Mesendoderm (in vitro differentiated cells): ENCODE data around the gene PRADC1.
A peak's percentile ranks its signal among the peaks of the same experiment; 100 is the strongest.

Experiments
- DNase-seq: peaks from one replicate; pipeline ENCODE4 v3.0.0; 2013
- H2AK5ac ChIP-seq: 2 replicates; pipeline ENCODE4 v1.6.1; 2013; ENCODE audit warnings: low read length, inconsistent platforms
- H2BK120ac ChIP-seq: 2 replicates; pipeline ENCODE4 v1.6.1; 2013; ENCODE audit warnings: low read depth, mild to moderate bottlenecking, low read length, moderate library complexity, mixed read lengths
- H2BK15ac ChIP-seq: replicated peaks from 2 replicates; pipeline ENCODE4 v1.6.1; 2013; ENCODE audit warnings: low read depth, mild to moderate bottlenecking, moderate library complexity
- H2BK5ac ChIP-seq: 2 replicates; pipeline ENCODE4 v1.6.1; 2013; ENCODE audit warnings: low read length, inconsistent platforms
- H3K18ac ChIP-seq: 2 replicates; pipeline ENCODE4 v1.6.1; 2013; ENCODE audit warnings: mild to moderate bottlenecking, low read length, mixed read lengths
- H3K23ac ChIP-seq: one replicate; pipeline ENCODE4 v1.6.1; 2013; ENCODE audit warnings: low read length
- H3K27ac ChIP-seq: 2 replicates; pipeline ENCODE4 v1.5.1; 2013; ENCODE audit warnings: low read depth, mild to moderate bottlenecking, inconsistent platforms, low read length, moderate library complexity
- H3K27me3 ChIP-seq: 2 replicates; pipeline ENCODE4 v1.6.1; 2013; ENCODE audit warnings: low read length, control low read depth, mild to moderate bottlenecking, inconsistent platforms; ENCODE audit not compliant: insufficient read depth, poor library complexity
- H3K36me3 ChIP-seq: 2 replicates; pipeline ENCODE4 v1.6.1; 2013; ENCODE audit warnings: low read length, inconsistent platforms; ENCODE audit not compliant: control insufficient read depth, insufficient read depth
- H3K4ac ChIP-seq: one replicate; pipeline ENCODE4 v1.6.1; 2013; ENCODE audit warnings: low read depth, mild to moderate bottlenecking, low read length, moderate library complexity
- H3K4me1 ChIP-seq: 2 replicates; pipeline ENCODE4 v1.6.1; 2013; ENCODE audit warnings: low read depth, low read length, inconsistent platforms; ENCODE audit not compliant: control insufficient read depth
- H3K4me2 ChIP-seq: 2 replicates; pipeline ENCODE4 v1.6.1; 2013; ENCODE audit warnings: low read length
- H3K4me3 ChIP-seq: 2 replicates; pipeline ENCODE4 v1.5.1; 2013; ENCODE audit warnings: mild to moderate bottlenecking, low read length
- H3K56ac ChIP-seq: one replicate; pipeline ENCODE4 v1.6.1; 2013; ENCODE audit warnings: low read length
- H3K79me1 ChIP-seq: 2 replicates; pipeline ENCODE4 v1.6.1; 2013; ENCODE audit warnings: low read length, inconsistent platforms
- H3K79me2 ChIP-seq: 2 replicates; pipeline ENCODE4 v1.6.1; 2013; ENCODE audit warnings: mild to moderate bottlenecking, low read length; ENCODE audit not compliant: control insufficient read depth, insufficient read depth
- H3K9ac ChIP-seq: 2 replicates; pipeline ENCODE4 v1.6.1; 2013; ENCODE audit warnings: low read length, inconsistent platforms
- H4K5ac ChIP-seq: one replicate; pipeline ENCODE4 v1.6.1; 2013; ENCODE audit warnings: low read length
- H4K8ac ChIP-seq: one replicate; pipeline ENCODE4 v1.6.1; 2013; ENCODE audit warnings: low read depth, mild to moderate bottlenecking, control low read depth, low read length, moderate library complexity
- whole genome bisulfite sequencing: extraction: QIAGEN DNeasy Blood & Tissue Kit; methylation state at CpG from one replicate; pipeline ENCODE4 v1.1.7; 2013; ENCODE audit warnings: low lambda C conversion rate, missing lambda C conversion rate; ENCODE audit not compliant: insufficient coverage; ENCODE audit errors: extremely low coverage; 5-methylcytosine and 5-hydroxymethylcytosine counted together

Gene PRADC1

GRCh38 chr2:73268830-73269685 lies 36.0 kb upstream of the PRADC1 start:
- Histone ChIP-seq H3K4me1 (no peaks in the 10 kb centered on the region), H2BK5ac (no peak overlapping the region), H3K79me2 (no peaks in the 10 kb centered on the region), H3K56ac (peak overlapping the region; percentile 69), H3K36me3 (no peaks in the 10 kb centered on the region), H2BK120ac (no peak overlapping the region), H3K27me3 (peaks cover 13% of the 10 kb centered on the region), H3K23ac (no peak overlapping the region), H4K5ac (no peak overlapping the region), H3K27ac (no peak overlapping the region), H3K4ac (no peak overlapping the region), H3K9ac (peak overlapping the region; percentile 32), H3K4me3 (no peak overlapping the region), H3K79me1 (no peaks in the 10 kb centered on the region), H3K4me2 (peak overlapping the region; percentile 39), H2AK5ac (no peak overlapping the region), H3K18ac (no peak overlapping the region), H2BK15ac (no peak overlapping the region), H4K8ac (no peak overlapping the region)
- no CpG with 5 or more reads among the region's 113 CpGs for WGBS
- DNase-seq: peak; percentile 82

- Histone ChIP-seq H3K79me2 (no peaks in the 10 kb centered on the region), H3K23ac (no peak overlapping the region), H2BK120ac (no peak overlapping the region), H2AK5ac (no peak overlapping the region), H4K8ac (no peak overlapping the region), H4K5ac (no peak overlapping the region), H3K79me1 (no peaks in the 10 kb centered on the region), H3K36me3 (no peaks in the 10 kb centered on the region), H3K56ac (peak overlapping the region; percentile 69), H2BK5ac (no peak overlapping the region), H3K4me3 (no peak overlapping the region), H3K4ac (no peak overlapping the region), H3K27me3 (peaks cover 13% of the 10 kb centered on the region), H2BK15ac (no peak overlapping the region), H3K4me2 (peak overlapping the region; percentile 39), H3K9ac (peak overlapping the region; percentile 32), H3K18ac (no peak overlapping the region), H3K4me1 (no peaks in the 10 kb centered on the region), H3K27ac (no peak overlapping the region)
- no peak for DNase-seq
- no CpG with 5 or more reads among the region's 14 CpGs for WGBS
Measured at GRCh38 chr2:73268366-73268829, 35.4 kb upstream of the PRADC1 start.

DNA sequence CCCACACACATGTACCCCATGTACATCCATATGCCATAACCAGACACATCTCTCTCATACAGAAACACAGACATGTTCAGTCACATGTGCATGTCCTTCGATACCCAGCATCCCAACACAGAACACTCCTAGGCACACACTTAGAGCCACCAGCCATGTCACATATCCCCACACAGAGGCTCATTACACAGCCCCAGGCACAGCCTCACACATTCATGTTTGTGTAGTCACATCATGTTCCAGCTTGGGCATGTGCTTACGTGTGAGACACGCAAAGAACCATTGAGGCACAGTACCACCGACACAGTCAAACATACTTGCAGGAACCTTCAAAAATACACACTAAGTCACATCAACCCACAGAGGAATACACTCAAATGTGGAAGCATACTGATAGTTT lies 34.0 kb upstream of the PRADC1 start:
- H3K4me3 ChIP-seq: no peak overlapping the region

DNA sequence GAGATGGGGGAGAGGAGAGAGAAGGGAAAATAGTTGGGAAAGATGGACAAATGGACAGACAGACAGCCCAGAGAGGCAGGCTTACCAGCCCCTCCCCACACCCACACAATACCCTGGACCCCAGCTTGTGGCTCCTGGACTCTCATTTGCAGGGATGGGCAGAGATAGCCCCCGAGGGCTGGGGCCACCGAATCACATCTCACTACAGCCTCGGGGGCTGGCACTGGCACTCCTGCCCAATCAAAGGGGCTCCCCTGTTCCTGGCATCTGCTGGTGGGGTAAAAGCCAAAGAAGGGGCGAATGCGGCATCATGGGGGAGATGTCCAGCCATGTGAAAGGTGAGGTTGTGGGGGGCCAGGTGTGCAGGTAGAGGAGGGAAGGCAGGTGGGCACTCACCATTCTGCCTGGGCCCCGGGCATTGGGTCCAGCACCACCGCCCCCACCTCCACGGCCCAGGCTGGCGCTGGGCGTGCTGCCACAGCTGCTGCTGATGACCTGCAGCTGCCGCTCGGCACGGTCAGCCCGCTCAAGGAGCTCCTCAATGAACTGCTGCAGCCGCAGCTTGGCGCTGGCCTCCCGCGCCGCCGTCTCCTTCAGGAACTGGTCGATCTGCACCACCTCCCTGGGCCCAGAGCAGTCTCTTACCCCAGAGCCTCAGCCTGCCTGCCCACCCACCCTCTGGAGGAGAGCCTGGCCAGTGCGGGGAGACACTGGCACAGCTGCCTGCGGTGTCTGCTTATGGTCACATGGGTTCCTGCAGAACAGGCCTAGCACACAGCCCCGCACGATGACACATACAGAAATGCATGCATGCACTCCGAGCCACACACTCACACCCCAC lies 33.2 kb upstream of the PRADC1 start:
- Histone ChIP-seq H3K4me1 (no peaks in the 10 kb centered on the region), H3K27ac (no peak overlapping the region)
- WGBS: no CpG with 5 or more reads among the region's 26 CpGs

More for the DNA sequence above, 34.0 kb upstream of the PRADC1 start:
- Histone ChIP-seq H3K36me3 (no peaks in the 10 kb centered on the region), H2AK5ac (no peak overlapping the region), H3K79me1 (no peaks in the 10 kb centered on the region), H3K4ac (no peak overlapping the region), H4K5ac (no peak overlapping the region), H2BK120ac (no peak overlapping the region), H3K9ac (no peak overlapping the region), H4K8ac (no peak overlapping the region), H3K56ac (no peak overlapping the region), H3K4me1 (no peaks in the 10 kb centered on the region), H2BK15ac (no peak overlapping the region), H3K23ac (no peak overlapping the region), H2BK5ac (no peak overlapping the region), H3K27ac (no peak overlapping the region), H3K18ac (no peak overlapping the region), H3K4me2 (no peak overlapping the region), H3K79me2 (no peaks in the 10 kb centered on the region), H3K27me3 (peaks cover 13% of the 10 kb centered on the region)
- no CpG with 5 or more reads among the region's 4 CpGs for WGBS
- DNase-seq: no peak

GRCh38 chr2:73265298-73266060 lies 32.4 kb upstream of the PRADC1 start:
- WGBS: no CpG with 5 or more reads among the region's 28 CpGs

More for the DNA sequence above, 33.2 kb upstream of the PRADC1 start:
- Histone ChIP-seq H3K4me2 (no peak overlapping the region), H3K4me3 (no peak overlapping the region), H4K8ac (no peak overlapping the region), H3K4ac (no peak overlapping the region), H3K56ac (no peak overlapping the region), H3K36me3 (no peaks in the 10 kb centered on the region), H4K5ac (no peak overlapping the region), H3K27me3 (peaks cover 13% of the 10 kb centered on the region), H3K9ac (no peak overlapping the region), H2BK15ac (no peak overlapping the region), H3K23ac (no peak overlapping the region), H3K79me2 (no peaks in the 10 kb centered on the region), H3K18ac (no peak overlapping the region), H2BK5ac (no peak overlapping the region), H2BK120ac (no peak overlapping the region), H2AK5ac (no peak overlapping the region), H3K79me1 (no peaks in the 10 kb centered on the region)
- DNase-seq: no peak

More at GRCh38 chr2:73265298-73266060, 32.4 kb upstream of the PRADC1 start:
- H3K4me2 ChIP-seq: no peak overlapping the region
- H2AK5ac ChIP-seq: no peak overlapping the region
- no peak for DNase-seq
- H3K79me2 ChIP-seq: no peaks in the 10 kb centered on the region
- no peak overlapping the region for H3K4ac ChIP-seq
- no peaks in the 10 kb centered on the region for H3K36me3 ChIP-seq
- no peak overlapping the region for H4K5ac ChIP-seq
- no peak overlapping the region for H3K27ac ChIP-seq
- no peaks in the 10 kb centered on the region for H3K4me1 ChIP-seq
- no peak overlapping the region for H3K9ac ChIP-seq
- no peak overlapping the region for H2BK15ac ChIP-seq
- H3K27me3 ChIP-seq: peaks cover 13% of the 10 kb centered on the region
- H3K56ac ChIP-seq: no peak overlapping the region
- H4K8ac ChIP-seq: no peak overlapping the region
- H2BK120ac ChIP-seq: no peak overlapping the region
- H3K79me1 ChIP-seq: no peaks in the 10 kb centered on the region
- H3K4me3 ChIP-seq: no peak overlapping the region
- no peak overlapping the region for H2BK5ac ChIP-seq
- no peak overlapping the region for H3K23ac ChIP-seq
- H3K18ac ChIP-seq: no peak overlapping the region
